ENCODE data around the gene IFNA10.

DNA sequence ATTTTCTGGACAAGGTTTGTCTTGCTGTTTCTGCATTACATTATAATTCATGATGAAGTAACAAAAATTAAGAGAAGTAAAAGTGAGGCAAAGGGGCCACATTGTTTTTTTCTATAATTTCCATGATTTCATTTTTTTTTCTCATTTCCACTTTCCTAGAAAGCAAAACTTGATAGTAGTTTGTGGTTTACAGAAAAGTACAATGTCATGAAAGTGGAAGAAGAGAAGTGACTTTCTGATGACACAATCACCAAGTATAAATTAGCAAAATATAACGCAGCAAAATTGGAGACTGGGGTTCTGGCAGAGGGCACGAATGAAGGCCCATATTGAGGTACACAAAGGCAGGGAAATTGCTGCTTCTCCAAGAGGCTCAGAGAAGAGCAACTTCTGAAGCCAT is 37.9 kb upstream of the IFNA10 start:
- TF ChIP-seq CBX8 (IDR thresholded peaks at IDR 0.05; ENCODE audit: borderline replicate concordance, low read depth, low read length), result no peak
- TF ChIP-seq, protein P1, sequence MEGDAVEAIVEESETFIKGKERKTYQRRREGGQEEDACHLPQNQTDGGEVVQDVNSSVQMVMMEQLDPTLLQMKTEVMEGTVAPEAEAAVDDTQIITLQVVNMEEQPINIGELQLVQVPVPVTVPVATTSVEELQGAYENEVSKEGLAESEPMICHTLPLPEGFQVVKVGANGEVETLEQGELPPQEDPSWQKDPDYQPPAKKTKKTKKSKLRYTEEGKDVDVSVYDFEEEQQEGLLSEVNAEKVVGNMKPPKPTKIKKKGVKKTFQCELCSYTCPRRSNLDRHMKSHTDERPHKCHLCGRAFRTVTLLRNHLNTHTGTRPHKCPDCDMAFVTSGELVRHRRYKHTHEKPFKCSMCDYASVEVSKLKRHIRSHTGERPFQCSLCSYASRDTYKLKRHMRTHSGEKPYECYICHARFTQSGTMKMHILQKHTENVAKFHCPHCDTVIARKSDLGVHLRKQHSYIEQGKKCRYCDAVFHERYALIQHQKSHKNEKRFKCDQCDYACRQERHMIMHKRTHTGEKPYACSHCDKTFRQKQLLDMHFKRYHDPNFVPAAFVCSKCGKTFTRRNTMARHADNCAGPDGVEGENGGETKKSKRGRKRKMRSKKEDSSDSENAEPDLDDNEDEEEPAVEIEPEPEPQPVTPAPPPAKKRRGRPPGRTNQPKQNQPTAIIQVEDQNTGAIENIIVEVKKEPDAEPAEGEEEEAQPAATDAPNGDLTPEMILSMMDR (IDR thresholded peaks at IDR 0.05; ENCODE audit: control extremely low read depth in 1 of 3, insufficient read depth in 1 of 3, low read depth in 1 of 3, low read length in 3 of 3), result no peak
- no peak for TF ChIP-seq RBBP5 (IDR thresholded peaks at IDR 0.05; ENCODE audit: borderline replicate concordance, low read depth, low read length)
- TF ChIP-seq, protein P2, sequence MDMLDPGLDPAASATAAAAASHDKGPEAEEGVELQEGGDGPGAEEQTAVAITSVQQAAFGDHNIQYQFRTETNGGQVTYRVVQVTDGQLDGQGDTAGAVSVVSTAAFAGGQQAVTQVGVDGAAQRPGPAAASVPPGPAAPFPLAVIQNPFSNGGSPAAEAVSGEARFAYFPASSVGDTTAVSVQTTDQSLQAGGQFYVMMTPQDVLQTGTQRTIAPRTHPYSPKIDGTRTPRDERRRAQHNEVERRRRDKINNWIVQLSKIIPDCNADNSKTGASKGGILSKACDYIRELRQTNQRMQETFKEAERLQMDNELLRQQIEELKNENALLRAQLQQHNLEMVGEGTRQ (IDR thresholded peaks at IDR 0.05; ENCODE audit: low read length), result no peak
- TF ChIP-seq POLR2A (IDR thresholded peaks at IDR 0.05; ENCODE audit: control extremely low read depth in 1 of 2, low read depth in 2 of 2, low read length in 2 of 2), result no peak

Measured in H1 (cell line).